Measurements from ENCODE around the gene SPP2.

SPP2 gene

GRCh38 chr2:234092344-234092743 is 41.8 kb downstream of the SPP2 start:
- no peak for DNase-seq (ENCODE audit: low read depth in 2 of 2)

DNA sequence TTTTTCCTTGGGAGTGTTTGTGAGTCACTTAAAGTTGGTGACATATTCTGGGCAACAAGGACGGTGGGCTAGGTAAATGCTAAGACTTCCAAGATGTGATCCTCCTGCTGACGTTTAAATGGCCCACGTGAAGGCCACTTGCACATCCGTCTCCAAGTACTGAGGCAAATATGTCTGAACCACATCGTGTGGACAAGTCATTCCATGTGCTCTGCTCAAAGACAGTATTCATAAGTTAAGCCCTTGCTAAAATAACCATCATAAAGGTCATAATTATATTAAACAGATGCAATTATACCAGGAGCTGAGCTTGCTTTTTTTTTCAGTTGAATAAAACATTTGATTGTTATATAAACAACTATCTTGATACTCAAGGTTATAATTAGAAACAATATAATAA is 44.8 kb downstream of the SPP2 start:
- DNase-seq (ENCODE audit: low read depth in 2 of 2) = no peak

GRCh38 chr2:234096164-234096563 is 45.7 kb downstream of the SPP2 start:
- DNase-seq (ENCODE audit: low read depth in 2 of 2) = no peak

DNA sequence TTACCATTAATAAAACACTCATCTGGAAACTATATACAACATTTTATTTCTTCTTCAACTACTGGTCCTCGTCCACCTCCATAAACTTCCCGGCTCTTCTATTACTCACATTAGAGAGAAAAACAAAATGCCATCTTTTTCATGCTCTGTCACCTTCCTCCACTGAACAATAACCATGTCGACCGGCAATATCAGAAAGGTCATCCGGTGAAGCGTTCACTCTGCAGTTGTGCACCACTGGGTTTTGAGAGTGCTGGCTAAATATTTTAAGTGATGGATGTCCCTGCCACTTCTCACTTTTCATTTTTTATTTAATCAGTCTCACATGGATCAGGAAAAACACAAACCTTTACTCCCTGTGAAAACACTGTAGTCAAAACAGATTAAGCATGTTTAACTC is 48.2 kb downstream of the SPP2 start:
- no peak for DNase-seq (ENCODE audit: low read depth in 2 of 2)

- DNase-seq (ENCODE audit: low read depth in 2 of 2) = no peak
These were observed 48.8 kb downstream of the SPP2 start for GRCh38 chr2:234099266-234099665.

GRCh38 chr2:234100686-234101085 is 50.2 kb downstream of the SPP2 start:
- no peak for DNase-seq (ENCODE audit: low read depth in 2 of 2)

DNA sequence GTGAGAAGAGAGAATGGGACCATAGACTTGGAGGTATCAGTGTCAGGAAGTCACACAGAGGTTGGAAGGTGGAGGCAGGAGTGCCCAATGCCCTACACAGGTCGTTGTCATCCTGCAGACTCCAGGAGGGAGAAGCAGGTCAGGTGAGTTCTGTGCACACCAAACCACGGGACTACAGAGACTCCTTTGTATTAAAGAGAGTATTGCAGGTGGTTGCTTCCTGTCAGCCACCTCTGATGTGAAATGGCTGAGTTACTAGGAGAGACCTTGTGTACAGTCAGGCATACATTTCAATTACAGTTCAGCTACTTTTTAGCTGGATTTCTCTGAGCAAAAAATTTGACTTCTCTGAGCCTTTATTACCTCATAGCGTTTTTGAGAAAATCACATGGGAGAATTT is 51.6 kb downstream of the SPP2 start:
- no peak for DNase-seq (ENCODE audit: low read depth in 2 of 2)

GRCh38 chr2:234107861-234108260 is 57.4 kb downstream of the SPP2 start:
- no peak for DNase-seq (ENCODE audit: low read depth in 2 of 2)

GRCh38 chr2:234109321-234109720 is 58.8 kb downstream of the SPP2 start:
- DNase-seq (ENCODE audit: low read depth in 2 of 2) = no peak

DNA sequence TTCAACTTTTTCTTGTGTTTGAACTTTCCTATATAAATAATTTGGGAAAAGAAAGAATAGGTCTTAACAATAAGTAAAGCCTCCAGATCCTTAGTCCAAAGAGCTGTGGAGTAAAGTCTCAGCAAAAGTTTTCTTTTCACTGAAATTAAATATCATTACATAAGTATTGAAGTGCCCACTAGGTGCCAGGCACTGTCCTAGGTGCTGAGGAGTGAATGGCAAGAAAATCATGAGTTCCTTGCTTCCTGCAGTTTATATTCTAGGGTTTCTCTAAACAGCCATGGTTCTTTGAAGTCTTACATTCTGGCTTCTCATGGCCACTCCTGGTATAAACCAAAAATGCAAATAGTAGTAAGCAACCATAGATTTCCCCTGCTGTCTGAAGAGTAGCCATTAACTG is 59.7 kb downstream of the SPP2 start:
- no peak for DNase-seq (ENCODE audit: low read depth in 2 of 2)

- DNase-seq (ENCODE audit: low read depth in 2 of 2) = no peak
These were observed 61.0 kb downstream of the SPP2 start for GRCh38 chr2:234111523-234111922.

GRCh38 chr2:234116010-234116409 is 65.5 kb downstream of the SPP2 start:
- DNase-seq (ENCODE audit: low read depth in 2 of 2) = no peak

DNA sequence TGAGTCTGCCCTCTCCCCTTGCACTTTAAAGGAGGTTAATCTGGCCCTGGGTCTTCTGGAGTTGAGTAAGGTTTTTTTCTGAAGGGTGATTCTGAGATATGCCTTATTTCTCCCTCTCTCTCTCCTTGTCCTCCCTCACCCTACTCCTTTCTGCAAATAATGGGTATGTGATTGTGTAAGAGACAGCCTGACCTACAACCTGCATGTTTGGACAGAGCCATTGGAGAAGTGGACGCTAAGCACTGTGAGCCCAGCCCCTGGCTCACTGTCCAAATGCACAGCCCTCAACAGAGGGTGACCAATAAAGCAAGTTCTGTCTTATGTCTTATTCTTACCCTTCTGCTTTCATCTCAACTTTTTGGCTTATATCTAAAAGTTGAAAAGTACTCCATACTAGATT is 71.5 kb downstream of the SPP2 start:
- no peak for DNase-seq (ENCODE audit: low read depth in 2 of 2)

- DNase-seq (ENCODE audit: low read depth in 2 of 2) = no peak
These were observed 75.1 kb downstream of the SPP2 start for GRCh38 chr2:234125451-234126145.

- DNase-seq (ENCODE audit: low read depth in 2 of 2) = no peak
These were observed 75.6 kb downstream of the SPP2 start for GRCh38 chr2:234126146-234126470.
